Gastroesophageal sphincter (tissue), 3 donors: ENCODE data around the gene LRRC45.

Source experiments
- POLR2AphosphoS5 ChIP-seq: sonication (generic); formaldehyde crosslinking; IDR thresholded peaks from one replicate; pipeline ENCODE4 v1.6.1; 2017; ENCODE audit warnings: antibody characterized with exemption
- TF ChIP-seq, protein P1 (sequence below), 4 experiments: fragments of 200-600 bp in 2 of 4; fragments of 450-650 bp in 2 of 4; sonication (generic) in 1 of 4; IDR thresholded peaks; one replicate each; pipeline ENCODE4 v1.5.1; 2017 to 2019; ENCODE audit warnings: antibody characterized with exemption in 4 of 4, mild to moderate bottlenecking in 2 of 4, moderate library complexity in 2 of 4

DNA sequence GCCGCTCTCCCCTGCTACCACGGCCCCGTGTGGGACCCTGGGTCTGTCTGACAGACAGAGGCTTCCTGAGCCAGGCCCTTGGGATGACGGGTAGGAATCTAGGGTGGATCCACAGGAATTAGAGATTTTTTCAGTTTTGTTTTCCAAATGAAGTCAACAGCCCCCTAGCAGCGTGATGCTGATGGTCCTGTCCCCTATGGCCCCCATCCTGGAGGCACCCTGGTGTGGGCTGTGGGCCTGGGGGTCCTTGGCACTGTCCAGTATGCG lies 15.9 kb upstream of the LRRC45 start:
- TF ChIP-seq, protein P1, sequence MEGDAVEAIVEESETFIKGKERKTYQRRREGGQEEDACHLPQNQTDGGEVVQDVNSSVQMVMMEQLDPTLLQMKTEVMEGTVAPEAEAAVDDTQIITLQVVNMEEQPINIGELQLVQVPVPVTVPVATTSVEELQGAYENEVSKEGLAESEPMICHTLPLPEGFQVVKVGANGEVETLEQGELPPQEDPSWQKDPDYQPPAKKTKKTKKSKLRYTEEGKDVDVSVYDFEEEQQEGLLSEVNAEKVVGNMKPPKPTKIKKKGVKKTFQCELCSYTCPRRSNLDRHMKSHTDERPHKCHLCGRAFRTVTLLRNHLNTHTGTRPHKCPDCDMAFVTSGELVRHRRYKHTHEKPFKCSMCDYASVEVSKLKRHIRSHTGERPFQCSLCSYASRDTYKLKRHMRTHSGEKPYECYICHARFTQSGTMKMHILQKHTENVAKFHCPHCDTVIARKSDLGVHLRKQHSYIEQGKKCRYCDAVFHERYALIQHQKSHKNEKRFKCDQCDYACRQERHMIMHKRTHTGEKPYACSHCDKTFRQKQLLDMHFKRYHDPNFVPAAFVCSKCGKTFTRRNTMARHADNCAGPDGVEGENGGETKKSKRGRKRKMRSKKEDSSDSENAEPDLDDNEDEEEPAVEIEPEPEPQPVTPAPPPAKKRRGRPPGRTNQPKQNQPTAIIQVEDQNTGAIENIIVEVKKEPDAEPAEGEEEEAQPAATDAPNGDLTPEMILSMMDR (IDR thresholded peaks at IDR 0.05): no peak
- no peak for TF ChIP-seq POLR2AphosphoS5
